HG03565 (cell line): ENCODE data around the gene PDLIM5.
A peak's percentile ranks its signal among the peaks of the same experiment; 100 is the strongest.
"Not testable (repeated sequence)": the region's sequence is repeated elsewhere in the genome, so short reads cannot be mapped to it uniquely, and the experiment has no call there.

Source experiments
- ATAC-seq: cut with Tn5 transposase; IDR thresholded peaks from one replicate; pipeline ENCODE4 v1.9.1; 2021; ENCODE audit warnings: mild to moderate bottlenecking, moderate library complexity; ENCODE audit not compliant: unreplicated experiment

PDLIM5 gene

DNA sequence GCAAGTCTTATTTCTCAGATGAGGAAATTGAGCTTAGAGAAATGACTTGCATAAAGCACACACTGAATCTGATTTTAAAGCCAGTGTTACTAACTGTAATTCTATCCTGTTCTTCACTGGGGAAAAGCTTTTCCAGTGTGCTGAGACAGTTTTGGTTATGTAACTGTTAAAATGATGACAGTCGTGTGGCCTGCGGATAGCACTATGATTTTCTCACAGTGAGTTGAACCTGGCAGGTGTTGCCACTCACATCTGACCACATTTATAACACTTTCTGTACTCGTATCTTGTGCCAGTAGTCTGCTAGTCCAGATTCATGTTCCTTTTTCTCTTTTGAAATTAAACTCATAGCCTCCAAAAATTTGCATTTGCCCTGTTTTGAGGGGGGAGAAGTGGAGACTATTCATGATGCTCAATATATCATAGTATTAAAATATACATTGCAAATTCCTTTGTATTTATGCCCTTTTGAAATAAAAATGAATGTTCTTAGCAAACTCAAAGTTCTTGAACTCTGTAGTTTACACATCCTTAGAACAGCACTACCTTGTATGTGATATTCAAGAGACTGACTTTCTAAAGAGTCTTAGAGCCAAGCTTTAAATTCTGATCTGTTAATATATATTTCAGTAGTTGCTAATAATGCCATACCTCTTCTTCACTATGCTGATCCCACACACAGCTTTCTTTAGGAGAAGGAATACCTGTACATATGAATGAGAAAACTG lies 132.3 kb downstream of the PDLIM5 start:
- ATAC-seq, result no peak

DNA sequence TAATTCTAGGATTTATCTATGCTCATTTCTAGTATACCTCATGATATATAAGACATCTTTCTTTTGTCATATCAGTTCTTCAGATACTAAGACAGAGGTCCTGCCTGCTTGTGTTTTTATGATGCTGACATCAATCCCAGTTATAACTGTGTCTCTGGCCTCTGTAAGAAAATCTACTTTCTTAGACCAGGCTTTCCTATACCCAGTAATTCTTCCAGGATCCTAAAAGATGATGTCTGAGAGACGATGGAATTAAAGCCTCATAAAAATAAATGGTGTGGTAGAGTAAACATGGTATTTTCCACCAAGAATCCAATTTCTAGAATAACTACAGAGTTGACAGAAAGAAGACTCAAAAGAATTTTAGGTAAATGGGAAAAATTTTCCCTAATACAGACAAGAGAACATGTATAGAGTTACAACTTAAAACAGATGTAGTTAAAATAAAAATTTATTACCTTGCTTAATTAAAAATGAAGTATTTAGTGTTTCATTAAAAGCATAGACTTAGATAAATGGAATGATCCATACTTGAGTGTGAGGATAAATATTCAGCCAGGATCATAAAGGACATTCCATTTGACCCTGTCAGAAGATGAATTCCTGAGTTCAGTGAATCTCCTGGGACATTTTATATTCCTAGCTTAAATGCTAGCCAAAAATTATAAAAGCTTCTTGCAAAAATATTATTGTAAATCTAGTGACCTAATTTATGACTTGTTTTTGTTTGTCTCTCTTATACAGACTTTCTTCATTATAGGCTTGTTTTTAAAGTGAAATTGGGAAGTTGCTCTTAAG lies 137.4 kb downstream of the PDLIM5 start:
- no peak for ATAC-seq

DNA sequence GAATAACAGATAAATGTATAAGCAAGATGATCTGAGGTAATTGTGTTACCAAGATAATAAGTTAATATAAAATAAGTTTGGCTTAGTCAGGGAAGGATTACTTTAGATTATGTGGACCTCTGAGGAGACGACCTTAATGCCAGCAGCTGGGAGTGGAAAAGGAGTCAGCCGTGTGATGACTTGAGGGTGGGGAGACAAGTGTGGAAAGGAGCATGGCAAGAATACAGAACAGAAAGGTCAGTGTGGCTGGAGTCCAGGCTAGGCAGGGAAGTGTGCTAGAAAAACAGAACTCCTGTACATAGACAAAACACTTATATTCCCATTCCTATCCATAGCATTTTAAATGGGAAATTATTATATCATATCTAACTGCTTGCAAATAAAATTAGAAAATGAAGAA lies 138.8 kb downstream of the PDLIM5 start:
- no peak for ATAC-seq

GRCh38 chr4:94591289-94591688 lies 139.5 kb downstream of the PDLIM5 start:
- no peak for ATAC-seq

- no peak for ATAC-seq
Observed at GRCh38 chr4:94595013-94595412, 143.3 kb downstream of the PDLIM5 start.

GRCh38 chr4:94595880-94596483 lies 144.2 kb downstream of the PDLIM5 start:
- peak; percentile 81 for ATAC-seq

DNA sequence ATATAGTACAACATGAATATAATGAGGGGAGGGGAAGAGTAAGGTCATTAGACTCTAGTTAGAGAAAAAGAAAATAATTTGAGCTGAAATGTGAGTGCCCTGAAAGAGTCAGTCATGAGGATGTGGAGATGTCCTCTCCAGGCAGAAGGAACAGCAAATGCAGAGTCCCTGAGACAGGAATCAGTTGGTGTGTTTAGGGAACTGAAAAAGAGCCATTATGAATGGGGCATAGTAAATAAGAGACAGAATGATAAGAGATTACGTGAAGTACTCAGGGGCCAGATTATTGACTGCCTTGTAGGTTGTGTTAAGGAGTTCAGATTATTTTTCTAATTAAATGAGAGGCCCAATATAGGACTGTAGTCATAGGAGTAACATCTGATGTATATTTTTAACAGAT lies 147.0 kb downstream of the PDLIM5 start:
- ATAC-seq, result no peak

- ATAC-seq, result no peak
Observed at GRCh38 chr4:94603170-94603747, 151.5 kb downstream of the PDLIM5 start.

GRCh38 chr4:94605241-94605805 lies 153.6 kb downstream of the PDLIM5 start:
- ATAC-seq, result no peak

DNA sequence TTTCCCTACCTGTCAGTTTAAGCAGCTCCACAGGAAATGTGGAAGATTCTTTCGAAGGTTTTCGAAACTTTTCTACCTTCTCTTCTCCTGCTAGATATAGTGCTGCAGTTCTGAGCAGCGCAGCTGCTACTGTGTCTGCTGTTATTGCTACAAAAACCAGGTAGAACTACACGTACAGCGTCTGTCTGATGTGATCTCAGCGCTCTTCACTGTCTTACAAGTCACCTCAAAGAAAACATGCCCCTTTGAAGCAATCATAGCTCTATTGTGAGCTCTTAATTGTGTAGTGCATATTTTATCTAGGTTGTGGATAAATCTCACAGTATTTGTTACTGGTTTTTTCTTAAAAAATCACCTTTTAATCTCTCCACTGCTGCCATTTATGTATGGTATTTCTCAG lies 158.4 kb downstream of the PDLIM5 start:
- ATAC-seq, result no peak

DNA sequence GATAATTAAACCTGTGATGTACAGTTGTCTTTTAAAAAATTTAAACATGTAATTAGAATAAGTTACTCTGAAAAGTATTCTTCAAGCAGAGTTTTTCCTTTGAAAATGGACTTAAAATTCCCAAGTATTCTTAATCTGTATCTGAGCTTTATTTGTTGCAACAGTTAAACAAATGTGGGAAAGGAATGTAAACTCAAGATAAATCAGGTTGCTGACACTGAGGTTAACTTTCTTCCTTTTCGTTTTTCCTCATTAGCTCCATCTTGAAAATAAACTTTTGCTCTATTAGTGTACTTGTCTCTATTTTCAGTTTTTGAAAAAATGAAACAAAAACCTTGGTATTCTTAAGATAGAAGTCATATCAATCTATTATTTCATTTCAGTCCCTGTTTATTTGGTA lies 161.5 kb downstream of the PDLIM5 start:
- no peak for ATAC-seq

- no peak for ATAC-seq
Observed at GRCh38 chr4:94615451-94615850, 163.7 kb downstream of the PDLIM5 start.

DNA sequence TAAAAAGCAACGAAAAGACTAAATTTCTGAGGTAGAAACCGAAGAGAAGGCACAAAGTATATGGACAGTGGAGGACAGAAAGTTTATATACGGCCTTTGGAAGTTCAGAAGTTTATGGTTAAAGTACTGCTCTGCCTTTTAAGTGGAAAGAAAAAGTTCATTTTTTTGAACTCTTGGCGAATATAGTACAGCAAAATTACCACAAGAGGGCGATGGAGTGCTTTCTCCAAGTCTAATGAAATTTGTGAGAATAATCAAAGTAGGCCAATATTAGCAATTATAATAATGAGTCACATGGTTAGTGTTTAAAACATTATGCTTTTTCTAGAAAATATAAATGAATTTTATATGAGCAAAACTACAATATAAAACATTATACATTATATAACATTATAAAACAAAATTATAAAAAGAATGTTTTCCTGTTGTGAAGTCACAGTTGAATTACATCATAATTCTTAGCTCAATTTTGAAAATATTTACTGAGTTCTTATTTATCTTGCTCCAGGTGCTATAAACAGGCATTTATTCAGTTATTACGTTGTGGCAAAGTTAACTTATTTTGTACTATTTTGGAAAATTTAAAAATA lies 169.8 kb downstream of the PDLIM5 start:
- ATAC-seq, result peak; percentile 68

GRCh38 chr4:94623126-94623911 lies 171.6 kb downstream of the PDLIM5 start:
- no peak for ATAC-seq

GRCh38 chr4:94626942-94627341 lies 175.2 kb downstream of the PDLIM5 start:
- ATAC-seq, result no peak

GRCh38 chr4:94629058-94629457 lies 177.3 kb downstream of the PDLIM5 start:
- not testable (repeated sequence) for ATAC-seq

GRCh38 chr4:94629837-94630236 lies 178.1 kb downstream of the PDLIM5 start:
- no peak for ATAC-seq

GRCh38 chr4:94634271-94634670 lies 182.5 kb downstream of the PDLIM5 start:
- ATAC-seq, result no peak

- ATAC-seq, result no peak
Observed at GRCh38 chr4:94635177-94635576, 183.4 kb downstream of the PDLIM5 start.

GRCh38 chr4:94636004-94636403 lies 184.3 kb downstream of the PDLIM5 start:
- ATAC-seq, result no peak
